ENCODE results near the gene ATG101.

Gene ATG101

GRCh38 chr12:52123487-52124186, 53.9 kb downstream of the ATG101 start:
- H2BK120ac ChIP-seq (ENCODE audit: insufficient read depth, low read length, poor library complexity), result no peak overlapping the region
- H3K18ac ChIP-seq (ENCODE audit: low read length), result no peak overlapping the region
- H4K91ac ChIP-seq (ENCODE audit: low read depth, low read length), result no peak overlapping the region
- H3K79me1 ChIP-seq (ENCODE audit: low read length), result no peaks in the 10 kb centered on the region
- no peak overlapping the region for H4K12ac ChIP-seq (ENCODE audit: low read depth, low read length)
- no peaks in the 10 kb centered on the region for H3K9me3 ChIP-seq (ENCODE audit: insufficient read depth, low read depth, low read length)
- H2AFZ ChIP-seq (ENCODE audit: insufficient read depth, low read length, poor library complexity), result no peak overlapping the region
- H3K4me1 ChIP-seq (ENCODE audit: control insufficient read depth in 1 of 2, insufficient read depth in 2 of 2, low read length in 2 of 2), result peaks cover 10 to 14% of the 10 kb centered on the region in 2 experiments
- H3K4me3 ChIP-seq (ENCODE audit: low read depth, low read length), result no peak overlapping the region
- H3K27ac ChIP-seq (ENCODE audit: low read depth, low read length), result no peak overlapping the region
- no peaks in the 10 kb centered on the region for H3K79me2 ChIP-seq (ENCODE audit: control insufficient read depth, insufficient read depth, low read length, poor library complexity)
- no peak overlapping the region for H4K8ac ChIP-seq (ENCODE audit: low read depth, low read length)
- H3K27me3 ChIP-seq (ENCODE audit: insufficient read depth, low read length), result no peaks in the 10 kb centered on the region
- no peak overlapping the region for H3K23ac ChIP-seq (ENCODE audit: low read length)
- H3K9ac ChIP-seq (ENCODE audit: low read length), result no peak overlapping the region
- H3K4me2 ChIP-seq (ENCODE audit: low read length), result no peak overlapping the region
- DNase-seq, result no peak
- no peak overlapping the region for H3K14ac ChIP-seq (ENCODE audit: low read length)
- H3K36me3 ChIP-seq (ENCODE audit: control insufficient read depth in 1 of 2, insufficient read depth in 2 of 2, low read length in 2 of 2), result no peaks in the 10 kb centered on the region
- no peak overlapping the region for H2AK5ac ChIP-seq (ENCODE audit: low read length)
- H2BK5ac ChIP-seq (ENCODE audit: low read depth, low read length, poor library complexity), result no peak overlapping the region
- no peak overlapping the region for H2BK12ac ChIP-seq (ENCODE audit: low read length)
- no peak overlapping the region for H3K4ac ChIP-seq (ENCODE audit: low read depth, low read length)
- WGBS (ENCODE audit: extremely low coverage, insufficient coverage, insufficient read length), result no CpG with 5 or more reads among the region's 8 CpGs

GRCh38 chr12:52125476-52125900, 55.7 kb downstream of the ATG101 start:
- no peak overlapping the region for H2BK5ac ChIP-seq (ENCODE audit: low read depth, low read length, poor library complexity)
- H3K4me1 ChIP-seq (ENCODE audit: control insufficient read depth in 1 of 2, insufficient read depth in 2 of 2, low read length in 2 of 2), result peaks cover 10 to 14% of the 10 kb centered on the region in 2 experiments
- no peaks in the 10 kb centered on the region for H3K79me2 ChIP-seq (ENCODE audit: control insufficient read depth, insufficient read depth, low read length, poor library complexity)
- H2BK12ac ChIP-seq (ENCODE audit: low read length), result no peak overlapping the region
- no peaks in the 10 kb centered on the region for H3K9me3 ChIP-seq (ENCODE audit: insufficient read depth, low read depth, low read length)
- DNase-seq, result no peak
- no peak overlapping the region for H3K4me3 ChIP-seq (ENCODE audit: low read depth, low read length)
- no peak overlapping the region for H3K18ac ChIP-seq (ENCODE audit: low read length)
- H2AK5ac ChIP-seq (ENCODE audit: low read length), result no peak overlapping the region
- H3K36me3 ChIP-seq (ENCODE audit: control insufficient read depth in 1 of 2, insufficient read depth in 2 of 2, low read length in 2 of 2), result no peaks in the 10 kb centered on the region
- H2AFZ ChIP-seq (ENCODE audit: insufficient read depth, low read length, poor library complexity), result no peak overlapping the region
- H3K4ac ChIP-seq (ENCODE audit: low read depth, low read length), result no peak overlapping the region
- no peak overlapping the region for H4K91ac ChIP-seq (ENCODE audit: low read depth, low read length)
- WGBS (ENCODE audit: extremely low coverage, insufficient coverage, insufficient read length), result no CpG with 5 or more reads among the region's 6 CpGs
- H4K8ac ChIP-seq (ENCODE audit: low read depth, low read length), result no peak overlapping the region
- no peaks in the 10 kb centered on the region for H3K79me1 ChIP-seq (ENCODE audit: low read length)
- no peak overlapping the region for H3K9ac ChIP-seq (ENCODE audit: low read length)
- no peak overlapping the region for H2BK120ac ChIP-seq (ENCODE audit: insufficient read depth, low read length, poor library complexity)
- H3K27ac ChIP-seq (ENCODE audit: low read depth, low read length), result no peak overlapping the region
- H3K4me2 ChIP-seq (ENCODE audit: low read length), result no peak overlapping the region
- no peak overlapping the region for H4K12ac ChIP-seq (ENCODE audit: low read depth, low read length)
- no peaks in the 10 kb centered on the region for H3K27me3 ChIP-seq (ENCODE audit: insufficient read depth, low read length)
- H3K14ac ChIP-seq (ENCODE audit: low read length), result no peak overlapping the region
- no peak overlapping the region for H3K23ac ChIP-seq (ENCODE audit: low read length)

GRCh38 chr12:52126050-52126604, 56.3 kb downstream of the ATG101 start:
- no peak overlapping the region for H3K18ac ChIP-seq (ENCODE audit: low read length)
- H3K79me1 ChIP-seq (ENCODE audit: low read length), result no peaks in the 10 kb centered on the region
- no peak overlapping the region for H3K27ac ChIP-seq (ENCODE audit: low read depth, low read length)
- no peak overlapping the region for H3K9ac ChIP-seq (ENCODE audit: low read length)
- no peak overlapping the region for H2BK120ac ChIP-seq (ENCODE audit: insufficient read depth, low read length, poor library complexity)
- no peak overlapping the region for H3K4me3 ChIP-seq (ENCODE audit: low read depth, low read length)
- no peaks in the 10 kb centered on the region for H3K9me3 ChIP-seq (ENCODE audit: insufficient read depth, low read depth, low read length)
- no peaks in the 10 kb centered on the region for H3K79me2 ChIP-seq (ENCODE audit: control insufficient read depth, insufficient read depth, low read length, poor library complexity)
- H3K4ac ChIP-seq (ENCODE audit: low read depth, low read length), result no peak overlapping the region
- no peak overlapping the region for H4K91ac ChIP-seq (ENCODE audit: low read depth, low read length)
- H2AFZ ChIP-seq (ENCODE audit: insufficient read depth, low read length, poor library complexity), result no peak overlapping the region
- no peak overlapping the region for H4K12ac ChIP-seq (ENCODE audit: low read depth, low read length)
- no peak overlapping the region for H3K14ac ChIP-seq (ENCODE audit: low read length)
- no CpG with 5 or more reads among the region's 2 CpGs for WGBS (ENCODE audit: extremely low coverage, insufficient coverage, insufficient read length)
- no peak overlapping the region for H4K8ac ChIP-seq (ENCODE audit: low read depth, low read length)
- no peak overlapping the region for H3K23ac ChIP-seq (ENCODE audit: low read length)
- H3K27me3 ChIP-seq (ENCODE audit: insufficient read depth, low read length), result no peaks in the 10 kb centered on the region
- H2BK12ac ChIP-seq (ENCODE audit: low read length), result no peak overlapping the region
- H2BK5ac ChIP-seq (ENCODE audit: low read depth, low read length, poor library complexity), result no peak overlapping the region
- H2AK5ac ChIP-seq (ENCODE audit: low read length), result no peak overlapping the region
- H3K4me1 ChIP-seq (ENCODE audit: control insufficient read depth in 1 of 2, insufficient read depth in 2 of 2, low read length in 2 of 2), result peaks cover 10 to 14% of the 10 kb centered on the region in 2 experiments
- peak in 1 of 2 donors; percentile 29 for DNase-seq
- no peak overlapping the region for H3K4me2 ChIP-seq (ENCODE audit: low read length)
- no peaks in the 10 kb centered on the region for H3K36me3 ChIP-seq (ENCODE audit: control insufficient read depth in 1 of 2, insufficient read depth in 2 of 2, low read length in 2 of 2)

Data from trophoblast cell (in vitro differentiated cells and primary cell).